Psoas muscle (tissue), 8 donors: Measurements from ENCODE around the gene PRSS8. TPM values are rescaled to one million over a fixed set of nuclear protein-coding genes. Genes with fewer than 3 reads are reported as not detected.
A peak's percentile ranks its signal among the peaks of the same experiment; 100 is the strongest.

Experiments used
- ATAC-seq, 4 donors: fragments of 200-7000 bp; cut with Tn5 transposase; one replicate each; pipeline ENCODE4 v1.9.1; 2020; ENCODE audit warnings: moderate library complexity in 3 of 4, mild to moderate bottlenecking in 2 of 4
- DNase-seq, 2 donors: peaks; one replicate each; pipeline ENCODE4 v3.0.0-alpha.2; 2020
- H3K27ac ChIP-seq: fragments of 200-600 bp; one replicate; pipeline ENCODE4 v1.8.0; 2022
- H3K27me3 ChIP-seq, 3 donors: fragments of 200-600 bp in 1 of 3; one replicate each; pipeline versions ENCODE4 v1.6.1 to v1.8.0; 2013 to 2022; ENCODE audit warnings: low read length in 2 of 3, mild to moderate bottlenecking in 2 of 3, moderate library complexity in 1 of 3; ENCODE audit not compliant: insufficient read depth in 3 of 3
- H3K36me3 ChIP-seq, 2 donors: fragments of 200-600 bp in 1 of 2; one replicate each; pipeline versions ENCODE4 v1.6.1 to v1.8.0; 2013 to 2022; ENCODE audit warnings: low read depth in 1 of 2, mild to moderate bottlenecking in 1 of 2, moderate library complexity in 1 of 2; ENCODE audit not compliant: insufficient read depth in 1 of 2
- H3K4me1 ChIP-seq: fragments of 200-600 bp; one replicate; pipeline ENCODE4 v1.8.0; 2022
- H3K4me3 ChIP-seq: fragments of 200-600 bp; one replicate; pipeline ENCODE4 v1.8.0; 2022; ENCODE audit warnings: mild to moderate bottlenecking
- H3K9me3 ChIP-seq: fragments of 200-600 bp; one replicate; pipeline ENCODE4 v1.8.0; 2022
- CTCF ChIP-seq: fragments of 200-600 bp; IDR thresholded peaks from one replicate; pipeline ENCODE4 v1.8.0; 2022; ENCODE audit warnings: antibody characterized with exemption
- WGBS, 3 donors: extraction: QIAGEN DNeasy Blood & Tissue Kit; methylation state at CpG; one replicate each; pipeline versions ENCODE4 v1.1.6 to v1.1.7; 2013; 5-methylcytosine and 5-hydroxymethylcytosine counted together
- intact Hi-C, 2 donors: fragments of 100-400 bp; cut with DNase I; formaldehyde crosslinking; loops; one replicate each; pipeline versions ENCODE4 v1.11.0 to v1.14.2; 2022
- polyA plus RNA-seq, 3 donors: library from polyadenylated mRNA; stranded (reverse); fragments of 200-250 nt; gene quantifications; one replicate each; pipeline ENCODE4 v1.2.3, GENCODE V29; 2013
- total RNA-seq, 4 donors: library from RNA; stranded (reverse); fragmentation: NEBNext Ultra II Directional in 2 of 4; extraction: Animal tissue kit (Norgen Biotek cat#: 25700) in 2 of 4; gene quantifications; one replicate each; pipeline versions ENCODE4 v1.2.1 to v1.2.4, GENCODE V29; 2021 to 2023
- donor health status: healthy with polysubstance abuse.
- donor health status: DM: no; HTN: no; CAD: no; lungs with moderate emphysema.
- donor health status: Bipolar disorder and iron deficiency.
- donor health status: healthy.
- donor health status: DM: yes; HTN: yes; CAD: no.
- donor health status: DM: no; HTN: no; CAD: no.
- donor health status: DM: no; HTN: no; CAD: no.
- donor health status: DM: yes; HTN: yes; CAD: no.

The PRSS8 gene
- total and polyA plus RNA-seq, 7 donors, result 0.07 to 0.22 TPM; not detected in 5

- Histone ChIP-seq H3K9me3 (no peaks in the 10 kb centered on the region), H3K27me3 (no peaks in the 10 kb centered on the region), H3K36me3 (peaks cover 4 to 62% of the 10 kb centered on the region in 2 donors), H3K4me1 (peaks cover 27% of the 10 kb centered on the region), H3K4me3 (no peak overlapping the region), H3K27ac (peak overlapping the region; percentile 23)
- ATAC-seq, result no peak
- no peak for DNase-seq
- TF ChIP-seq CTCF, result no peak
- intact Hi-C loops, result no loop called here
- whole genome bisulfite sequencing, 3 donors, result 83 to 89% (median 86%) methylated on average over 10 of the region's 10 CpGs
Observed at GRCh38 chr16:31130336-31130891, 5.1 kb downstream of the PRSS8 start.

GRCh38 chr16:31129568-31130335 is 5.8 kb downstream of the PRSS8 start:
- WGBS, 3 donors, result 43 to 60% (median 55%) methylated on average over 29 of the region's 29 CpGs
- intact Hi-C loops, result no loop called here
- H3K4me3 ChIP-seq, result no peak overlapping the region
- TF ChIP-seq CTCF, result no peak
- ATAC-seq, result peak; percentile 12 to 31 (median 28)
- H3K36me3 ChIP-seq, result peaks cover 4 to 67% of the 10 kb centered on the region in 2 donors
- DNase-seq, result peak; percentile 57 to 76
- peak overlapping the region; percentile 63 for H3K27ac ChIP-seq
- H3K9me3 ChIP-seq, result no peaks in the 10 kb centered on the region
- peaks cover 27% of the 10 kb centered on the region for H3K4me1 ChIP-seq
- no peaks in the 10 kb centered on the region for H3K27me3 ChIP-seq

GRCh38 chr16:31128711-31129567 is 6.6 kb downstream of the PRSS8 start:
- no peak overlapping the region for H3K4me3 ChIP-seq
- intact Hi-C loops, result no loop called here

GRCh38 chr16:31127182-31127581 is 8.3 kb downstream of the PRSS8 start:
- peak overlapping the region; percentile 63 for H3K27ac ChIP-seq
- intact Hi-C loops, result no loop called here

More at GRCh38 chr16:31128711-31129567, 6.6 kb downstream of the PRSS8 start:
- DNase-seq, result no peak
- Histone ChIP-seq H3K9me3 (no peaks in the 10 kb centered on the region), H3K36me3 (peaks cover 4 to 75% of the 10 kb centered on the region in 2 donors), H3K4me1 (peaks cover 27% of the 10 kb centered on the region), H3K27ac (peak overlapping the region; percentile 63), H3K27me3 (no peaks in the 10 kb centered on the region)
- WGBS, 3 donors, result 66 to 71% (median 69%) methylated on average over 14 of the region's 14 CpGs
- TF ChIP-seq CTCF, result no peak
- ATAC-seq, result peak; percentile 35 to 44 (median 39)

More at GRCh38 chr16:31127182-31127581, 8.3 kb downstream of the PRSS8 start:
- DNase-seq, result no peak
- no peaks in the 10 kb centered on the region for H3K9me3 ChIP-seq
- no peaks in the 10 kb centered on the region for H3K27me3 ChIP-seq
- H3K36me3 ChIP-seq, result peaks cover 4 to 89% of the 10 kb centered on the region in 2 donors
- H3K4me3 ChIP-seq, result no peak overlapping the region
- ATAC-seq, result peak; percentile 46 to 82 (median 60)
- 31 to 59% (median 57%) methylated on average over 13 of the region's 13 CpGs for WGBS, 3 donors
- no peak for TF ChIP-seq CTCF
- peaks cover 27% of the 10 kb centered on the region for H3K4me1 ChIP-seq
